GM21737 (cell line): ENCODE results near the gene MTMR4.
"Not testable (repeated sequence)": the region's sequence is repeated elsewhere in the genome, so short reads cannot be mapped to it uniquely, and the experiment has no call there.

Source experiments
- ATAC-seq: cut with Tn5 transposase; IDR thresholded peaks from one replicate; pipeline ENCODE4 v1.9.1; 2021; ENCODE audit warnings: mild to moderate bottlenecking, moderate library complexity; ENCODE audit not compliant: unreplicated experiment

The MTMR4 gene

GRCh38 chr17:58527306-58527705 lies 12.9 kb upstream of the MTMR4 start:
- no peak for ATAC-seq

GRCh38 chr17:58525239-58525638 lies 10.8 kb upstream of the MTMR4 start:
- no peak for ATAC-seq

- no peak for ATAC-seq
Measured at GRCh38 chr17:58521680-58522079, 7.2 kb upstream of the MTMR4 start.

- no peak for ATAC-seq
Measured at GRCh38 chr17:58520843-58521430, 6.5 kb upstream of the MTMR4 start.

- ATAC-seq: peak; percentile 78
Measured at GRCh38 chr17:58517928-58518609, 3.6 kb upstream of the MTMR4 start.

GRCh38 chr17:58517378-58517927 lies 3.0 kb upstream of the MTMR4 start:
- no peak for ATAC-seq

- ATAC-seq: no peak
Measured at GRCh38 chr17:58516644-58517377, 2.4 kb upstream of the MTMR4 start.

GRCh38 chr17:58515286-58515685 lies 848 bp upstream of the MTMR4 start:
- ATAC-seq: no peak

GRCh38 chr17:58514770-58515157 lies 326 bp upstream of the MTMR4 start:
- ATAC-seq: no peak

- ATAC-seq: no peak
Measured at GRCh38 chr17:58513267-58513964, 1.0 kb downstream of the MTMR4 start.

- no peak for ATAC-seq
Measured at GRCh38 chr17:58510075-58510474, 4.4 kb downstream of the MTMR4 start.

GRCh38 chr17:58508341-58509067 lies 5.9 kb downstream of the MTMR4 start:
- no peak for ATAC-seq

GRCh38 chr17:58507123-58507634 lies 7.3 kb downstream of the MTMR4 start:
- ATAC-seq: no peak

- ATAC-seq: no peak
Measured at GRCh38 chr17:58506354-58507080, 7.9 kb downstream of the MTMR4 start.

- peak; percentile 80 for ATAC-seq
Measured at GRCh38 chr17:58504826-58505351, 9.5 kb downstream of the MTMR4 start.

- no peak for ATAC-seq
Measured at GRCh38 chr17:58503866-58504265, 10.6 kb downstream of the MTMR4 start.

GRCh38 chr17:58503134-58503533 lies 11.3 kb downstream of the MTMR4 start:
- not testable (repeated sequence) for ATAC-seq

GRCh38 chr17:58501451-58501850 lies 13.0 kb downstream of the MTMR4 start:
- ATAC-seq: no peak

- ATAC-seq: no peak
Measured at GRCh38 chr17:58498177-58498828, 16.1 kb downstream of the MTMR4 start.
